GM06990 (cell line): ENCODE data around the gene SMIM45.

Experiments
- DNase-seq: peaks from one replicate; pipeline ENCODE4 v3.0.0-alpha.2; 2011; ENCODE audit not compliant: insufficient read length; ENCODE audit errors: extremely low read depth
- H3K27me3 ChIP-seq: replicated peaks from 2 replicates; pipeline ENCODE4 v1.6.0; 2011; ENCODE audit warnings: low read length; ENCODE audit not compliant: control insufficient read depth, insufficient read depth
- H3K36me3 ChIP-seq: 2 replicates; pipeline ENCODE4 v1.5.1; 2011; ENCODE audit warnings: low read length; ENCODE audit not compliant: control insufficient read depth, insufficient read depth
- H3K4me3 ChIP-seq: replicated peaks from 2 replicates; pipeline ENCODE4 v1.5.1; 2011; ENCODE audit warnings: low read depth, mild to moderate bottlenecking, control low read depth, low read length
- TF ChIP-seq, protein P1 (sequence below): IDR thresholded peaks from 2 replicates; pipeline ENCODE4 v1.5.1; 2011; ENCODE audit warnings: low read length, control low read depth, mild to moderate bottlenecking, inconsistent platforms; ENCODE audit not compliant: insufficient read depth, poor library complexity, severe bottlenecking

The SMIM45 gene

GRCh38 chr22:41922940-41923594 lies 28.9 kb upstream of the SMIM45 start:
- Histone ChIP-seq H3K36me3 (peaks cover 6% of the 10 kb centered on the region), H3K4me3 (no peak overlapping the region; the same call in none of the 2 replicates)
- TF ChIP-seq, protein P1, sequence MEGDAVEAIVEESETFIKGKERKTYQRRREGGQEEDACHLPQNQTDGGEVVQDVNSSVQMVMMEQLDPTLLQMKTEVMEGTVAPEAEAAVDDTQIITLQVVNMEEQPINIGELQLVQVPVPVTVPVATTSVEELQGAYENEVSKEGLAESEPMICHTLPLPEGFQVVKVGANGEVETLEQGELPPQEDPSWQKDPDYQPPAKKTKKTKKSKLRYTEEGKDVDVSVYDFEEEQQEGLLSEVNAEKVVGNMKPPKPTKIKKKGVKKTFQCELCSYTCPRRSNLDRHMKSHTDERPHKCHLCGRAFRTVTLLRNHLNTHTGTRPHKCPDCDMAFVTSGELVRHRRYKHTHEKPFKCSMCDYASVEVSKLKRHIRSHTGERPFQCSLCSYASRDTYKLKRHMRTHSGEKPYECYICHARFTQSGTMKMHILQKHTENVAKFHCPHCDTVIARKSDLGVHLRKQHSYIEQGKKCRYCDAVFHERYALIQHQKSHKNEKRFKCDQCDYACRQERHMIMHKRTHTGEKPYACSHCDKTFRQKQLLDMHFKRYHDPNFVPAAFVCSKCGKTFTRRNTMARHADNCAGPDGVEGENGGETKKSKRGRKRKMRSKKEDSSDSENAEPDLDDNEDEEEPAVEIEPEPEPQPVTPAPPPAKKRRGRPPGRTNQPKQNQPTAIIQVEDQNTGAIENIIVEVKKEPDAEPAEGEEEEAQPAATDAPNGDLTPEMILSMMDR: no peak

DNA sequence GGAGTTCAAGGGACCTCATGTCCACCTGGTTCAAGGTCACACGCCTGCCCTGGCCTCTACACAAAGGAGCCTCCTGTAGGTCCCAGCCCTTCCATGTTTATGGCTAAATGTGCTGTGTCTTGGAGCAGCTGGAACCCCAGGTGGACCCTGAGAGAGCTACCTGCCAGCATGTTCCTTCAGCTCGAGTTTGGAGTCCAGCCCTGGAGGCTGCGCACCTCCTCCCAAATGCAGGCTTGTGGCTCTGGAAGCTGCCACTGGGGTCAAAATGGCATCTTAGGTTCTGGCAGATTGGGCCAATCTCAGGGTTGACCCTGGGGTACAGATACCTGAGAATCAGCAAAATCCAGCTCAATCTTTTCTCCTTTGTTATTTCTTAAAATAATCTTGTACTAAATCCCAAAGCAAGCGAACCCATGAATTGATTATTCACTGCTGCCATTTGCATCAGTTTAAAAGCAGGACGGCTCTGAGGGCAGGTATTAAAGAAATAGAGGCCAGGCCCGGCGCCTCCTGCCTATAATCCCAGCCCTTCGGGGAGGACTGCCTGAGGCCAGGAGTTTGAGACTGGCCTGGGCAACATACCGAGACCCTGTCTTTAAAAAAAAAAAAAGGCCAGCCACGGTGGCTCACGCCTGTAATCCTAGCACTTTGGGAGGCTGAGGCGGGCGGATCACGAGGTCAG lies 28.2 kb upstream of the SMIM45 start:
- H3K36me3 ChIP-seq: peaks cover 6% of the 10 kb centered on the region
- TF ChIP-seq, protein P1: no peak
- peak overlapping the region; percentile 35 for H3K4me3 ChIP-seq
- no peaks in the 10 kb centered on the region for H3K27me3 ChIP-seq
- DNase-seq: no peak

More at GRCh38 chr22:41922940-41923594, 28.9 kb upstream of the SMIM45 start:
- no peaks in the 10 kb centered on the region for H3K27me3 ChIP-seq
- no peak for DNase-seq

DNA sequence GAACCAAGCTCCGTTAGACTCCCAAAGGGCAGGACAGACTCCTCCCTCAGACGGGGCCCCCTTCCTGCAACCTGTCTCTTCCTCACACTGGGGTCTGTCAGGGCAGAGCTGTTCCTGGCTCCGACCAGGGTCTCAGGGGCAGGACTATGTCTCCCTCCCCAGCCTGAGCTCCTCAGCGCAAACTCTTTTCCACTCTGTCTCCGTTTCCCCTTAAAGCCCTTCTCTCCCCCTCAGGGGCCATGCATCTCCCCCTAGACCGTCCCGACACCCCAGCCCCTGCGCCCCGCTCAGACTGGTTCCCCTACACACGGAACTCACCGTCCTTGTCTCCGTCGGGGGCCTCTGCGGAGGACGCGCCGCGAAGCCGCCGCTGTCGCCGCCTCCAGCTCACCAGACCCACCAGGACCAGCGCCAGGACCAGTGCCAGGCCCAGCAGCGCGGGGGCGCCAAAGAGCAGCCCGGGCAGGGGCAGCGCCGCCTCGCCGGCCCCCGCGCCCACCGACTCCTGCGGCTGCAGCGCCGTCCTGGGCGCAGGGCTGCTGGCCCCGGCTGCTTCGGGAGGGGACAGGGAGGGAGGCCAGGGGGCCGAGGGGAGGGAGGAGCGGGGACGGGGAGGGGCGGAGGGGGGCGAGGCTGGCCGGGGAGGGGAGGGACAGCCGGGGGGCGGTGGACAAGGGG lies 26.0 kb upstream of the SMIM45 start:
- TF ChIP-seq, protein P1: peak; percentile 64
- DNase-seq: peak; percentile 87
- no peaks in the 10 kb centered on the region for H3K27me3 ChIP-seq
- peaks cover 6% of the 10 kb centered on the region for H3K36me3 ChIP-seq
- peak overlapping the region; percentile 68 for H3K4me3 ChIP-seq

GRCh38 chr22:41927813-41928212 lies 24.1 kb upstream of the SMIM45 start:
- peak; percentile 67 for DNase-seq
- peaks cover 6% of the 10 kb centered on the region for H3K36me3 ChIP-seq
- H3K27me3 ChIP-seq: no peaks in the 10 kb centered on the region
- no peak overlapping the region for H3K4me3 ChIP-seq
- TF ChIP-seq, protein P1: no peak

DNA sequence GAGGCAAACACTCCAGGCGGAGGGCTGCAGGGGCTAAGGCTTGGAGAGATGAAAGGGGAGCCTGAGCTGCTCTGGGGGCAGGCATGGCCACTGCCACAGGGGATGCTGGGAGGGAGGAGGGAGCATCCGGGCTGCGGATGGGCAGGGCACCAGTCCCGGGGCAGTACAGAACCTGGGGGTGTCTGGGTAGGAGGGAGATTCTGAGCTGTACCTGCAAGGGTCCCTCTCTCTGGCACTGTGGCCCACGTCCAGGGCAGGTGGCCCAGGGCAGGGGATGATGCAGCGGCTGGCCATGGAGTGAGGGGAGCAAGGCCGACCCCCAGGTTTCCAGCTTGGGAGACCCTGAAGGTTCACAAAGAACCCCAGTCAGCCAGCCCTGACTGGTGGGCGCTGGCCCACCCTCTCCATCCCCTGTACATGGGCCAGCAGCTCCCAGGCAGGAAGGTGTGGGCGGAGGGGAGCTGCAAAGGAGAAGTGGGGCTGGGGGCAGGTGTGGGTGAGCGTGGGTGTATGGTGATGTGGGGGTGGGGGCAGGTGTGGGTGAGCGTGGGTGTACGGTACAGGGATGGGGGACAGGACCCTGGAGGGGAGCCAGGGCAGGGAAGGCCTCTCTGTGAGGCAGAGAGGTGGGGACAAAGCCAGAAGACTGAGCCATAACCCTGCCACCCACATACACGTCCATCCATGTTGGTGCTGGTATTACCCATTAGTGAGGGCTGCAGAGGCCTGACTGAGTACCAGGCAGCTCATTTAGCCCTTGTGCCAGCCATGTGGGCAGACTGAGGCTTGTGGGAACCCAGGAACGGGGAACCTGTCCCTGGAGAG lies 23.1 kb upstream of the SMIM45 start:
- no peaks in the 10 kb centered on the region for H3K27me3 ChIP-seq
- TF ChIP-seq, protein P1: no peak
- no peaks in the 10 kb centered on the region; the same call in 1 of the 2 replicates for H3K36me3 ChIP-seq
- DNase-seq: no peak
- no peak overlapping the region for H3K4me3 ChIP-seq
